Uterus (tissue), 2 donors: ENCODE measurements around the gene CLEC19A.

Experiments used
- POLR2A ChIP-seq, 2 donors: fragments of 450-650 bp; IDR thresholded peaks; one replicate each; pipeline ENCODE4 v1.6.1; 2016; ENCODE audit warnings: antibody characterized with exemption in 2 of 2, mild to moderate bottlenecking in 1 of 2, moderate library complexity in 1 of 2
- TF ChIP-seq, protein P1 (sequence below), 4 experiments: fragments of 200-600 bp in 2 of 4; fragments of 450-650 bp in 2 of 4; sonication (generic) in 2 of 4; IDR thresholded peaks; one replicate each; pipeline ENCODE4 v1.5.1; 2016 to 2019; ENCODE audit warnings: antibody characterized with exemption in 4 of 4, mild to moderate bottlenecking in 2 of 4, moderate library complexity in 1 of 4

DNA sequence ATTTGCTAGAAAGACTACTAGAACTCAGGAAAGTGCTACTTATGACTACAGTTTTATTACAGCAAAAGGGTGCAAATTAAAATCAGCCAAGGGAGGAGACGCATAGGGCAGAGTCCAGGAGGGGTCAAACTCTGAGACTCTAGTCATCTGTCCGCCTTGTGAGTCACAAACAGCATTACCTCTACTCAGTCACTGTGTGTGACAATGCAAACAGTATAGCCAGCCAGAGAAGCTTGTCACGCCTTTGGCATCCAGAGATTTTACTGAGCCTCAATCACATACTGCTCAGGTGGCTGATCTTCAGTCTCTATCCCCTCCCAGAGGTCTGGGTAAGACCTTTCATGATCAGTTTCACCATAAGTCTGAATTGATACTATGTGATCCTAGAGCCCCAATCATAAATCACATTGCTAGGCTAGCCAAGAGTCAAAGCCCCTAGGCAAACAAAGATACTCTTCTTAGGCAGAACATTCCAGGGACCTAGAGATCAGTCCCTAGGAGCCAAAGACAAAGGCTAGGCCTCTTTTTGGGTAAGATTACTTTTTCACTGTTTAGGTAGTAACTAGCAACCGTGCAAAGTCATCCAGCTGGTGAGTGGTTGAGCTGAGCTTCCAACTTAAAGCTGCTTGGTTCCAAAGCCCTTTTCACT is 48.8 kb upstream of the CLEC19A start:
- no peak for TF ChIP-seq POLR2A (IDR thresholded peaks at IDR 0.05)
- TF ChIP-seq, protein P1, sequence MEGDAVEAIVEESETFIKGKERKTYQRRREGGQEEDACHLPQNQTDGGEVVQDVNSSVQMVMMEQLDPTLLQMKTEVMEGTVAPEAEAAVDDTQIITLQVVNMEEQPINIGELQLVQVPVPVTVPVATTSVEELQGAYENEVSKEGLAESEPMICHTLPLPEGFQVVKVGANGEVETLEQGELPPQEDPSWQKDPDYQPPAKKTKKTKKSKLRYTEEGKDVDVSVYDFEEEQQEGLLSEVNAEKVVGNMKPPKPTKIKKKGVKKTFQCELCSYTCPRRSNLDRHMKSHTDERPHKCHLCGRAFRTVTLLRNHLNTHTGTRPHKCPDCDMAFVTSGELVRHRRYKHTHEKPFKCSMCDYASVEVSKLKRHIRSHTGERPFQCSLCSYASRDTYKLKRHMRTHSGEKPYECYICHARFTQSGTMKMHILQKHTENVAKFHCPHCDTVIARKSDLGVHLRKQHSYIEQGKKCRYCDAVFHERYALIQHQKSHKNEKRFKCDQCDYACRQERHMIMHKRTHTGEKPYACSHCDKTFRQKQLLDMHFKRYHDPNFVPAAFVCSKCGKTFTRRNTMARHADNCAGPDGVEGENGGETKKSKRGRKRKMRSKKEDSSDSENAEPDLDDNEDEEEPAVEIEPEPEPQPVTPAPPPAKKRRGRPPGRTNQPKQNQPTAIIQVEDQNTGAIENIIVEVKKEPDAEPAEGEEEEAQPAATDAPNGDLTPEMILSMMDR (IDR thresholded peaks at IDR 0.05), result no peak
